ENCODE results near the gene SLC29A4.

DNA sequence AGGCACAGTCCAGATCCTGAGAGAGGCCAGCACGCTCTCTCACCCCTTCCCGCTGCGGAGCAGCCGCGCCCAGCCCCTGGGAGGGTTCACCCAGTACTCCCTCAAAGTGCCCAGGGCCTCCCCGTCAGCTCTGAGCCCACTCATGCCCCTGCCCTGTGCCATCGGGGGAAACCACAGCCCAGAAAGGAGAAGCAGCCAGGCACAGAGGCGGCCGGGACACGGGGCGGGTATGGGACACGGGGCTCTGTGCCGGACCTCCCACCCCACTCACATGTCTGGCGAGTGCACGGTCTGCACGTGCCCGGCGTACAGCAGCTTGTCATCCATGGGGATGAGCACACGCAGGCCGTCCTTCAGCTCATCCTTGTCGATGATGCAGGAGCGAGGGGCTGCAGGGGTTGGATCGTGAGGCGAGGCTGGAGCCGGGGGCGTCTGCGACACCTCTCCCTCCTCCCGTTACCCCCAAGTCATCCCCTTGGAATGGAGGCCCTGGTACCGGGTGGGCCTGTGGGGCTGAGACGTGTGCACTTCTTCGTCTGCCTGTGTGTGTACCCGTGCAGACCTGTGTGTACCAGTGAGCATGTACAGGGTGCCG lies 38.2 kb downstream of the SLC29A4 start:
- TF ChIP-seq, protein P1, sequence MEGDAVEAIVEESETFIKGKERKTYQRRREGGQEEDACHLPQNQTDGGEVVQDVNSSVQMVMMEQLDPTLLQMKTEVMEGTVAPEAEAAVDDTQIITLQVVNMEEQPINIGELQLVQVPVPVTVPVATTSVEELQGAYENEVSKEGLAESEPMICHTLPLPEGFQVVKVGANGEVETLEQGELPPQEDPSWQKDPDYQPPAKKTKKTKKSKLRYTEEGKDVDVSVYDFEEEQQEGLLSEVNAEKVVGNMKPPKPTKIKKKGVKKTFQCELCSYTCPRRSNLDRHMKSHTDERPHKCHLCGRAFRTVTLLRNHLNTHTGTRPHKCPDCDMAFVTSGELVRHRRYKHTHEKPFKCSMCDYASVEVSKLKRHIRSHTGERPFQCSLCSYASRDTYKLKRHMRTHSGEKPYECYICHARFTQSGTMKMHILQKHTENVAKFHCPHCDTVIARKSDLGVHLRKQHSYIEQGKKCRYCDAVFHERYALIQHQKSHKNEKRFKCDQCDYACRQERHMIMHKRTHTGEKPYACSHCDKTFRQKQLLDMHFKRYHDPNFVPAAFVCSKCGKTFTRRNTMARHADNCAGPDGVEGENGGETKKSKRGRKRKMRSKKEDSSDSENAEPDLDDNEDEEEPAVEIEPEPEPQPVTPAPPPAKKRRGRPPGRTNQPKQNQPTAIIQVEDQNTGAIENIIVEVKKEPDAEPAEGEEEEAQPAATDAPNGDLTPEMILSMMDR (conservative IDR thresholded peaks at IDR 0.05; ENCODE audit: low read length): no peak
- TF ChIP-seq EZH2phosphoT487 (IDR thresholded peaks at IDR 0.05; ENCODE audit: borderline replicate concordance, low read depth, low read length): no peak

All from OCI-LY7 (cell line).